Vagina (tissue), 2 donors: ENCODE measurements around the gene GAS7. TPM values are rescaled to one million over a fixed set of nuclear protein-coding genes. Genes with fewer than 3 reads are reported as not detected.

Experiments used
- DNase-seq, 2 donors: peaks; one replicate each; pipeline ENCODE4 v3.0.0-alpha.2; 2017; ENCODE audit errors: extremely low spot score in 2 of 2
- H3K27ac ChIP-seq: fragments of 200-600 bp; sonication (generic); one replicate; pipeline ENCODE4 v1.5.1; 2019
- H3K27me3 ChIP-seq: fragments of 200-600 bp; sonication (generic); one replicate; pipeline ENCODE4 v1.5.1; 2019
- H3K36me3 ChIP-seq, 2 donors: fragments of 200-600 bp; sonication (generic); one replicate each; pipeline ENCODE4 v1.5.1; 2017 to 2019
- H3K4me1 ChIP-seq: fragments of 200-600 bp; sonication (generic); one replicate; pipeline ENCODE4 v1.5.1; 2019
- H3K4me3 ChIP-seq, 2 donors: fragments of 200-600 bp; sonication (generic); 1 replicate in 1 of 2; 2 replicates in 1 of 2; pipeline ENCODE4 v1.5.1; 2016 to 2019
- H3K9me3 ChIP-seq: fragments of 200-600 bp; sonication (generic); one replicate; pipeline ENCODE4 v1.5.1; 2019
- POLR2A ChIP-seq, 2 donors: fragments of 450-650 bp; IDR thresholded peaks; one replicate each; pipeline ENCODE4 v1.6.1; 2017; ENCODE audit warnings: antibody characterized with exemption in 2 of 2, mild to moderate bottlenecking in 2 of 2, moderate library complexity in 2 of 2
- POLR2AphosphoS5 ChIP-seq, 2 donors: sonication (generic); formaldehyde crosslinking; IDR thresholded peaks; one replicate each; pipeline ENCODE4 v1.9.0; 2017; ENCODE audit warnings: antibody characterized with exemption in 2 of 2, mild to moderate bottlenecking in 2 of 2, low read depth in 1 of 2; ENCODE audit not compliant: insufficient read depth in 1 of 2
- intact Hi-C: fragments of 100-400 bp; cut with DNase I; formaldehyde crosslinking; loops from one replicate; pipeline ENCODE4 v1.15.1; 2023
- total RNA-seq: library from RNA; depleted of rRNA; stranded (reverse); fragments of >200 nt; gene quantifications from one replicate; pipeline ENCODE4 v1.2.3, GENCODE V29; 2016
- TF ChIP-seq, protein P1 (sequence below), 3 experiments: fragments of 450-650 bp in 2 of 3; fragments of 200-600 bp in 1 of 3; sonication (generic) in 1 of 3; IDR thresholded peaks; one replicate each; pipeline ENCODE4 v1.5.1; 2017 to 2019; ENCODE audit warnings: antibody characterized with exemption in 3 of 3, mild to moderate bottlenecking in 2 of 3, moderate library complexity in 2 of 3

GAS7 gene
- total RNA-seq, 1 donor from 2014 or later, result 47.1 TPM

DNA sequence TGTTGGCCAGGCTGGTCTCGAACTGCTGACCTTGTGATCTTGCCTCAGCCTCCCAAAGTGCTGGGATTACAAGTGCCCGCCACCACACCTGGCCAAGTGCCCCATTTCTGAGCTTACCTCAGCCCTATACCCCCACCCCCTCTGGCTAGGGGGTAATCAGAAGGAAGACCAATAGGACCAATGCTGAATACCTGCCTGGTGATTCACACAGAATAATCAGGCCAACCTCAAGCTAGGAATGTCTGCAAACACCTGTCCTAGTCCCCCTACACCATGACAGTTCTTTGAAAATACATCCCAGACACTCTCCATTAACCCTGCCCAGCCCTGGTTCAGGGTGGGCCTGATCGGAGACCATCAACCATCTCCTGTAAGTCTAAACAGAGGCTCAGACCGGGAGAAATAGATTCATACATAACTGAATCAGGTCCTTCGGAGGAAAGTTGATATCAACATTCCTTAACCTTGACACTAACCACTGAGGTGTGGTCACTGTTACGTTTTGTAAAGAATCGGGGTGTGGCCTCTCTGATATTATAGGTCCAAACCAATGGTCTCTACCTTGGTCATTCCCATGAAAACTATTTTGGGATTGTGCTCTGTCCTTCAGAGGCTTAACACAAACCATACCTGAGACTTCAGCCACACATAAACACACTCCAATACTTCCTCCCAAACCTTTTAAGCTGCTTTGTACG is 130.8 kb downstream of the GAS7 start:
- intact Hi-C loops, result no loop called here
- peaks cover 60% of the 10 kb centered on the region for H3K4me1 ChIP-seq
- H3K4me3 ChIP-seq, result no peak overlapping the region
- no peaks in the 10 kb centered on the region for H3K9me3 ChIP-seq
- DNase-seq, result no peak
- no peaks in the 10 kb centered on the region for H3K27me3 ChIP-seq
- H3K36me3 ChIP-seq, result no peaks in the 10 kb centered on the region
- no peak overlapping the region for H3K27ac ChIP-seq
- TF ChIP-seq POLR2A (IDR thresholded peaks at IDR 0.05), result no peak
- no peak for TF ChIP-seq POLR2AphosphoS5 (IDR thresholded peaks at IDR 0.05; ENCODE audit: insufficient read depth in 1 of 2, low read depth in 1 of 2)
- TF ChIP-seq, protein P1, sequence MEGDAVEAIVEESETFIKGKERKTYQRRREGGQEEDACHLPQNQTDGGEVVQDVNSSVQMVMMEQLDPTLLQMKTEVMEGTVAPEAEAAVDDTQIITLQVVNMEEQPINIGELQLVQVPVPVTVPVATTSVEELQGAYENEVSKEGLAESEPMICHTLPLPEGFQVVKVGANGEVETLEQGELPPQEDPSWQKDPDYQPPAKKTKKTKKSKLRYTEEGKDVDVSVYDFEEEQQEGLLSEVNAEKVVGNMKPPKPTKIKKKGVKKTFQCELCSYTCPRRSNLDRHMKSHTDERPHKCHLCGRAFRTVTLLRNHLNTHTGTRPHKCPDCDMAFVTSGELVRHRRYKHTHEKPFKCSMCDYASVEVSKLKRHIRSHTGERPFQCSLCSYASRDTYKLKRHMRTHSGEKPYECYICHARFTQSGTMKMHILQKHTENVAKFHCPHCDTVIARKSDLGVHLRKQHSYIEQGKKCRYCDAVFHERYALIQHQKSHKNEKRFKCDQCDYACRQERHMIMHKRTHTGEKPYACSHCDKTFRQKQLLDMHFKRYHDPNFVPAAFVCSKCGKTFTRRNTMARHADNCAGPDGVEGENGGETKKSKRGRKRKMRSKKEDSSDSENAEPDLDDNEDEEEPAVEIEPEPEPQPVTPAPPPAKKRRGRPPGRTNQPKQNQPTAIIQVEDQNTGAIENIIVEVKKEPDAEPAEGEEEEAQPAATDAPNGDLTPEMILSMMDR (IDR thresholded peaks at IDR 0.05), result no peak

DNA sequence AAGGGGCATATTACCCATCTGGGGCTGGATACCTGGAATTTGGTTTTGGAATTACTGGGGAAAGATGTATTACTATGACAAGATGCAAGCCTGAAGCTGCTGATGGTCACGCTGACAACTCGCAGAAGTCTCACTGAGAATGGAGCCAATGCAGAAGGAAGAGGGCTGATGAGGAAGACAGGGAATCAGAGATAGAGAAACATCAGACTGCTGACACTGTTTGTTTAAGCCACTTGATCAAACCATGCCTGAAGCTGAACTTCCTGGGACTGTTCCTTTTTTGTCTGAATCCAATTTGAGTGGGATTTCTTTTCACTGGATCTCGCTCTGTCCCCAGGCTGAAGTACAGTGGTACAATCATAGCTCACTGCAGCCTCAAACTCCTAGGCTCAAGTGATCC is 133.9 kb downstream of the GAS7 start:
- Histone ChIP-seq H3K9me3 (no peaks in the 10 kb centered on the region), H3K27me3 (no peaks in the 10 kb centered on the region), H3K4me3 (no peak overlapping the region), H3K4me1 (peaks cover 69% of the 10 kb centered on the region), H3K27ac (peak overlapping the region; percentile 16), H3K36me3 (no peaks in the 10 kb centered on the region)
- intact Hi-C loops, result no loop called here
- DNase-seq, result no peak
- TF ChIP-seq POLR2AphosphoS5 (IDR thresholded peaks at IDR 0.05; ENCODE audit: insufficient read depth in 1 of 2, low read depth in 1 of 2), result no peak
- no peak for TF ChIP-seq POLR2A (IDR thresholded peaks at IDR 0.05)
- TF ChIP-seq, protein P1 (IDR thresholded peaks at IDR 0.05), result no peak

DNA sequence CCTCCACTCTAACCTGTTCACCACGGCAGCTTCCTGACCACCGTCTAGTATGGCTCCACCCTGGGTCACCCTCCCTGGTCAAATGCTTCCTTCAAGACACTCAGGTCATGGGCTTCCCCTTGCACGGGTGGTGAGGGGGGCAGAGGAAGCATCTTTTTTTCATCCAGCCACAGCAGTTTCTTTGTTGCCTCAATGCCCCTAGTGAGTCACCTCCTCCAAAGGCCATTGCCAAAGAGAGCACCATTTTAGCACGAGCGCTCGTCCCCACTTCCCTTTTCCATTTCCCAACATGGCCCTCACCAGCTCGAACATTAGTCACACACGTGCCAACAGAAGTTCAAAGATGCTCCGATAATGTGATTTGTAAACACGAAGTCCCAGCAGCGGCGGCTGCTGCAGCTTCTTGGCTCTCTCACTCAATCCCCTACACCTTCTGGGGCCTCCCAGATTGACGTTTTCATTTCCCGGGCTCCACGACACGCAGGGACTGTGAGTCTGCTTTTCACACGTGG is 134.6 kb downstream of the GAS7 start:
- Histone ChIP-seq H3K27me3 (no peaks in the 10 kb centered on the region), H3K9me3 (no peaks in the 10 kb centered on the region), H3K4me1 (peaks cover 66% of the 10 kb centered on the region), H3K36me3 (no peaks in the 10 kb centered on the region), H3K4me3 (no peak overlapping the region), H3K27ac (peak overlapping the region; percentile 63)
- TF ChIP-seq, protein P1 (IDR thresholded peaks at IDR 0.05), result no peak
- TF ChIP-seq POLR2AphosphoS5 (IDR thresholded peaks at IDR 0.05; ENCODE audit: insufficient read depth in 1 of 2, low read depth in 1 of 2) (peak in 1 of 2 donors; percentile 22), POLR2A (IDR thresholded peaks at IDR 0.05) (no peak)
- intact Hi-C loops, result no loop called here
- no peak for DNase-seq

DNA sequence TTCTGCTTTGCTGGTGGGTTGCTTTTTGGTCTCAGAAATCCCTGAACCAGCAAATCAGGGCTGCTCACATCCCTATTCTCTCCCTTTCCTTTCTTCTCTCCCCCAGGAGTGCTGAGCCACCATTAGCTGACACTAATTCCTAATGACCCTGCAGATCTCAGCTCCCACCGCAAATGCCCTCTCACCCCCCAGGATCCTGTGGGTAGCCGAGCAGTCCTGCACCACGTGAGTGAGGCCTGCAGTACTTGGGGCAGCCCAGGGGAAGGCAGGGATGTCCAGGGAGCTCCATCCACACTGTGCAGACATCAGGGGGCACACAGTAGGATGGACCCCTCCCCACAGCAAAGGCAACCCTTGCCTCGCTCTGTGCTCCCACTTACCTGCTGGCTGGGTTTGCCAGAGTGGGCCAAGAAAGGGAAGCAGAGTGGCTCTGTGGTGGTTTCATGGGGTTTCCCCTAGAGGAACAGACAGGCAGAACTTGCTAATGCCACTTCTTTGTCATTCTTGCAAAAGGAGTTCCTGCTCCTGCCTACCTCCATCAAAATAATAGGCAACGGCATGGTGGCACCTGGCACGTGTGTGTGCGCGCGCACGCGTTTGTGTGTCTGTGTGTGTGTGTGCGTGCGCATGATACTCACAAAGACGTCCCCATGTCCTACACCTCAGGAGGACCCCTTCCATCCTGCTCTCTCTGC is 135.6 kb downstream of the GAS7 start:
- no peak for DNase-seq
- H3K4me3 ChIP-seq, result no peak overlapping the region
- H3K36me3 ChIP-seq, result no peaks in the 10 kb centered on the region
- peaks cover 56% of the 10 kb centered on the region for H3K4me1 ChIP-seq
- intact Hi-C loops, result no loop called here
- H3K27me3 ChIP-seq, result no peaks in the 10 kb centered on the region
- H3K27ac ChIP-seq, result peak overlapping the region; percentile 63
- TF ChIP-seq POLR2A (IDR thresholded peaks at IDR 0.05), result no peak
- TF ChIP-seq, protein P1 (IDR thresholded peaks at IDR 0.05), result no peak
- TF ChIP-seq POLR2AphosphoS5 (IDR thresholded peaks at IDR 0.05; ENCODE audit: insufficient read depth in 1 of 2, low read depth in 1 of 2), result no peak
- H3K9me3 ChIP-seq, result no peaks in the 10 kb centered on the region
